Chondrocyte (in vitro differentiated cells): ENCODE measurements around the gene ASTN2. TPM values are rescaled to one million over a fixed set of nuclear protein-coding genes. Genes with fewer than 3 reads are reported as not detected.

Source experiments
- DNase-seq: peaks from one replicate; pipeline ENCODE4 v3.0.0; 2021; ENCODE audit warnings: mixed read lengths, low spot score
- H3K27ac Mint-ChIP-seq: one replicate; pipeline ENCODE4 v1.8.0; 2021; ENCODE audit warnings: mild to moderate bottlenecking, moderate library complexity, mixed read lengths; ENCODE audit not compliant: unreplicated experiment
- H3K27me3 Mint-ChIP-seq: 2 replicates; pipeline ENCODE4 v1.8.0; 2021; ENCODE audit warnings: low read depth, mixed read lengths
- H3K36me3 Mint-ChIP-seq: 2 replicates; pipeline ENCODE4 v1.8.0; 2021; ENCODE audit warnings: low read depth, mixed read lengths
- H3K4me1 Mint-ChIP-seq: 2 replicates; pipeline ENCODE4 v1.8.0; 2021; ENCODE audit warnings: low read depth, mild to moderate bottlenecking, mixed read lengths
- H3K4me3 Mint-ChIP-seq: one replicate; pipeline ENCODE4 v1.8.0; 2021; ENCODE audit warnings: mild to moderate bottlenecking, moderate library complexity, mixed read lengths; ENCODE audit not compliant: unreplicated experiment
- H3K9me3 Mint-ChIP-seq: 2 replicates; pipeline ENCODE4 v1.8.0; 2021; ENCODE audit warnings: low read depth, mixed read lengths
- total RNA-seq: library from RNA; stranded (reverse); gene quantifications from 3 replicates; pipeline ENCODE4 v1.2.1, GENCODE V29; 2021
- TF ChIP-seq, protein P1 (sequence below): fragments of 200-600 bp; sonication (generic); IDR thresholded peaks from 2 replicates; pipeline ENCODE4 v1.5.0; 2021; ENCODE audit warnings: antibody characterized with exemption, mild to moderate bottlenecking, moderate library complexity

ASTN2 gene
- total RNA-seq, 1 donor from 2014 or later: 3.6 TPM

DNA sequence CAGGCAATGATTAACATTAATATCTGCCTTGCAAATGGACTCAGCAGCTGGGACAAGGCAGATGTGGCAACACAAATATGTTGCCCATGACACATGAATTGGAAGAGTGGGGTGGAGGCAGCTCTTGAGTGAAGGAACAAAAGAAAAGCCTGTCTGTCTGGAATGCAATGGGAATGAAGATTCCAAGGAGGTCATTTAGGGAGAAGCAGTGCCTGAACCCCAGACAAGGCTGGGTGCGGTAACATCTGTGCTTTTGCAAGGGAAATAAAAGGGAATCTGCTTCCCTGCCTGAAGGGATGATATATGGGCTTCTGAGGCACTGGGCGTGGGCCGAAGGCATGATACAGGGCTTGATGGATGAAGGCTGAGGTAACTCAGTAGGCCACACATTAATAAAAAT, 821.9 kb downstream of the ASTN2 start:
- TF ChIP-seq, protein P1, sequence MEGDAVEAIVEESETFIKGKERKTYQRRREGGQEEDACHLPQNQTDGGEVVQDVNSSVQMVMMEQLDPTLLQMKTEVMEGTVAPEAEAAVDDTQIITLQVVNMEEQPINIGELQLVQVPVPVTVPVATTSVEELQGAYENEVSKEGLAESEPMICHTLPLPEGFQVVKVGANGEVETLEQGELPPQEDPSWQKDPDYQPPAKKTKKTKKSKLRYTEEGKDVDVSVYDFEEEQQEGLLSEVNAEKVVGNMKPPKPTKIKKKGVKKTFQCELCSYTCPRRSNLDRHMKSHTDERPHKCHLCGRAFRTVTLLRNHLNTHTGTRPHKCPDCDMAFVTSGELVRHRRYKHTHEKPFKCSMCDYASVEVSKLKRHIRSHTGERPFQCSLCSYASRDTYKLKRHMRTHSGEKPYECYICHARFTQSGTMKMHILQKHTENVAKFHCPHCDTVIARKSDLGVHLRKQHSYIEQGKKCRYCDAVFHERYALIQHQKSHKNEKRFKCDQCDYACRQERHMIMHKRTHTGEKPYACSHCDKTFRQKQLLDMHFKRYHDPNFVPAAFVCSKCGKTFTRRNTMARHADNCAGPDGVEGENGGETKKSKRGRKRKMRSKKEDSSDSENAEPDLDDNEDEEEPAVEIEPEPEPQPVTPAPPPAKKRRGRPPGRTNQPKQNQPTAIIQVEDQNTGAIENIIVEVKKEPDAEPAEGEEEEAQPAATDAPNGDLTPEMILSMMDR: no peak

DNA sequence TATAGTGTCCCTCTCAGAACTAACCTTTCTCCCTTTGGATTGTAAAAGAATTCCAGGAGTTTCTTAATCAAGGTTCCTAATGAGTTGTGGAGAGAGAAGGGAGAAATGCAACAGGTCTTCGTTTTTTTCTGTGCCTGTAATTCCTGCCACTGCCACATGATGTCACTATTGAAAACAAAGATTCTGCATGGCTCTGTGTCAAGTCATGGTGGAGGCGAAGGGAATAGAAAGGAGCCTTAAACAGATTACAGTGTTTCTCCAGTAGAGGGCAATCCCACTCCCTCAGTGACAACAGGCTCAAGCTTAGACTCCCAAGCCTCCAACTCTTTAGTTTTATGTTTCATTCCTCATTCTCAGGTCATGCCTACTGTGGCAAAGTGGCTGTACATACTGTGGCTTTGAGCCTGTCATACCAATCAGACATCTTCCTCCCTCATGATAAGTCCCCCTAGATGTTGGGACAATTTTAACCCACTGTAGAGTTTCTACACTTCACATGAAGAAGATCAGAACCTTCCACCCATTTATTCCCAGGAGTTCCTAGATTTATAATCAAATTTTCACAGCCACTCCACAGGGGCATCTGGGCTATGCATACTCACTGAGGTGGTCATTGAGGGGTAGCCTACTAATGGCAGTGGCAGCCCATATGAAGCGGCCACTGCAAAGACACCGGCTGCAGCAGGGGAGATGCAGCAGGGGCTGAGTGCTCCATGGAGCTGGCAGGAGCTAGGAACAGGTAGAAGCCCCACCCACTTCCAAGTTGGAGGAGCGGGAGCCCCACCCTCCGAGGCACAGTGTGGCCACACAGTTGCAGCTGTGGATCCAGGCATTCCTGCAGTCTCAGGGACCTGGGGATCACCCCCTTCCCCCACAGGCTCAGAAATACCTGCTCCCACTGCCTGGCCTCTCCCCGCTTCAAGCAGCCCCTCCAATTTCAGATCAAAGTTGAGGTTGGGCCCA, 825.2 kb downstream of the ASTN2 start:
- no peak for DNase-seq
- TF ChIP-seq, protein P1: peak; percentile 77
- H3K4me3 Mint-ChIP-seq: no peak overlapping the region
- peaks cover 9% of the 10 kb centered on the region for H3K4me1 Mint-ChIP-seq
- no peaks in the 10 kb centered on the region for H3K27me3 Mint-ChIP-seq
- no peak overlapping the region for H3K27ac Mint-ChIP-seq
- H3K36me3 Mint-ChIP-seq: peaks cover 8% of the 10 kb centered on the region
- peaks cover 26% of the 10 kb centered on the region for H3K9me3 Mint-ChIP-seq

More for the DNA sequence above, 821.9 kb downstream of the ASTN2 start:
- peaks cover 13% of the 10 kb centered on the region for H3K4me1 Mint-ChIP-seq
- peak overlapping the region; percentile 3 for H3K27ac Mint-ChIP-seq
- DNase-seq: no peak
- peaks cover 8% of the 10 kb centered on the region for H3K36me3 Mint-ChIP-seq
- H3K27me3 Mint-ChIP-seq: no peaks in the 10 kb centered on the region
- H3K9me3 Mint-ChIP-seq: peaks cover 17% of the 10 kb centered on the region
- H3K4me3 Mint-ChIP-seq: no peak overlapping the region

DNA sequence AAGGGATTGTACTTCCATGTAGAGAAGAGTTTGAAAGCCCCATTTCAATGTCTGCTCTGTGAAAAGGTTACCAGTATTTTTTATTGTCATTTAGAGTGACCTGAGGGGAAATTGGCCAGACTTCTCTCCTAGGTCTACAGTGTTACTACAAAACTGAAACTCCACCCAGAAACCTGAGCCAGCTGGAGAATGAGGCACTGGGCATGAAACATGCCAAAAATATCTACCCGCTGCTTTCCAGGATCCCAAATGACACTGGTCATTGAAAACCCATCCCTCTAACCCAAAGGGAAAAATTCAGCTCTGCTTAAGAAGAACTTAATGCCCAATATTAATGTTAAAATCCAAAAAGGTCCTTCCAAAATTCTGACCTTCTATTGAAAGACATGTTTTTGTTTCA, 826.9 kb downstream of the ASTN2 start:
- Mint-ChIP-seq H3K4me1 (peaks cover 3% of the 10 kb centered on the region), H3K4me3 (no peak overlapping the region), H3K9me3 (peaks cover 26% of the 10 kb centered on the region), H3K36me3 (peaks cover 8% of the 10 kb centered on the region), H3K27ac (no peak overlapping the region), H3K27me3 (no peaks in the 10 kb centered on the region)
- TF ChIP-seq, protein P1: no peak
- DNase-seq: no peak

DNA sequence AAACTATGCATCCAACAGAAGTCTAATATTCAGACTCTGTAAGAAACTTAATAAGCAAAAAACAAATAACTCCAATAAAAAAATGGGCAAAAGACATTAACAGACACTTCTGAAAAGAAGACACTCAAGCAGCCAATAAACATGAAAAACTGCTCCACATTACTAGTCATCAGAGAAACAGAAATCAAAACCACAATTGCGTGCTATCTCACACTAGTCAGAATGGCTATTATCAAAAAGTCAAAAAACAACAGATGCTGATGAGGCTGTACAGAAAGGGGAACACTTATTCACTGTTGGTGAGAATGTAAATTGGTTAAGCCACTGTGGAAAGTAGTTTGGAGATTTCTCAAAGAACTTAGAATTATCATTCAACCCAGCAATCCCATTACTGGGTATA, 829.0 kb downstream of the ASTN2 start:
- Mint-ChIP-seq H3K4me3 (no peak overlapping the region), H3K4me1 (peaks cover 3% of the 10 kb centered on the region), H3K36me3 (peaks cover 8% of the 10 kb centered on the region), H3K27ac (no peak overlapping the region), H3K9me3 (peaks cover 26% of the 10 kb centered on the region), H3K27me3 (no peaks in the 10 kb centered on the region)
- no peak for DNase-seq
- TF ChIP-seq, protein P1: no peak

DNA sequence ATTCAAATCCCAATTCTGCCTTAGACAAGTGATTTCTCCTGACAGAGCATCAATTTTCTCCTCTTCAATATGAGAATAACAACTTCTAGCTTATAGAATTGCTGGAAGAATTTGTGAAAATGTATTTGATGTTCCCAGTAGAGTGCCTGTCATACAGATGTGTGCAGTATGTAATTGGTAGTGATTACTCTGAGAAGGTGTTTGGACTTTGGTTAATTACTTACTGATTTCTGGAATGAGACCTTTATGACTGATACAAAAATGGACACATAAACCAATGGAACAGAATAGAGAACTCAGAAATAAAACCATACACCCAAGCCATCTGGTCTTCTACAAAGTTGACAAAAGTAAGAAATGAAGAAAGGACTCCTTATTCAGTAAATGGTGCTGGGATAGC, 829.7 kb downstream of the ASTN2 start:
- Mint-ChIP-seq H3K4me3 (no peak overlapping the region), H3K9me3 (peaks cover 26% of the 10 kb centered on the region), H3K27ac (no peak overlapping the region), H3K4me1 (no peaks in the 10 kb centered on the region), H3K27me3 (no peaks in the 10 kb centered on the region), H3K36me3 (peaks cover 8% of the 10 kb centered on the region)
- TF ChIP-seq, protein P1: no peak
- no peak for DNase-seq
